GM12875 (cell line): ENCODE results near the gene LRRC25.
A peak's percentile ranks its signal among the peaks of the same experiment; 100 is the strongest.
"Not testable (repeated sequence)": the region's sequence is repeated elsewhere in the genome, so short reads cannot be mapped to it uniquely, and the experiment has no call there.

Experiments
- H3K4me3 ChIP-seq: one replicate; pipeline ENCODE4 v1.5.1; 2011; ENCODE audit warnings: low read depth, low read length, control low read depth
- TF ChIP-seq, protein P1 (sequence below): IDR thresholded peaks from 2 replicates; pipeline ENCODE4 v1.5.1; 2011; ENCODE audit warnings: low read depth, mild to moderate bottlenecking, control low read depth, inconsistent platforms, low read length, moderate library complexity, borderline replicate concordance; ENCODE audit not compliant: insufficient read depth

LRRC25 gene

DNA sequence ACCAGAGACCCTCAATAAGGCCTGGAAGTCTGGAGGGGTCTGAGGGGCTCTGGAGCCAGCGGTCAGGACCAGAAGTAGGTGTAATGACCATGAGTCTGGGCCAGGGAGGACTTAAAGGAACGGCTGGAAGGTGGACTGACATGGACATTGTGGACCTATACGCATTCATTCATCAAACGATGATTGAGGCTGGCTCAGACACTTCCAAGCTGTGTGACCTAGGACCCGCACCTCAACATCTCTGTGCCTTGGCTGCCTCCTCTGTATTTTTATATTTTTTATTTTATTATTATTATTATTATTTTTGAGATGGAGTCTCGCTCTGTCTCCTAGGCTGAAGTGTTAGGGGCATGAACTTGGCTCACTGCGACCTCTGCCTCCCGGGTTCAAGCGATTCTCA, 9.3 kb upstream of the LRRC25 start:
- H3K4me3 ChIP-seq, result no peak overlapping the region
- TF ChIP-seq, protein P1, sequence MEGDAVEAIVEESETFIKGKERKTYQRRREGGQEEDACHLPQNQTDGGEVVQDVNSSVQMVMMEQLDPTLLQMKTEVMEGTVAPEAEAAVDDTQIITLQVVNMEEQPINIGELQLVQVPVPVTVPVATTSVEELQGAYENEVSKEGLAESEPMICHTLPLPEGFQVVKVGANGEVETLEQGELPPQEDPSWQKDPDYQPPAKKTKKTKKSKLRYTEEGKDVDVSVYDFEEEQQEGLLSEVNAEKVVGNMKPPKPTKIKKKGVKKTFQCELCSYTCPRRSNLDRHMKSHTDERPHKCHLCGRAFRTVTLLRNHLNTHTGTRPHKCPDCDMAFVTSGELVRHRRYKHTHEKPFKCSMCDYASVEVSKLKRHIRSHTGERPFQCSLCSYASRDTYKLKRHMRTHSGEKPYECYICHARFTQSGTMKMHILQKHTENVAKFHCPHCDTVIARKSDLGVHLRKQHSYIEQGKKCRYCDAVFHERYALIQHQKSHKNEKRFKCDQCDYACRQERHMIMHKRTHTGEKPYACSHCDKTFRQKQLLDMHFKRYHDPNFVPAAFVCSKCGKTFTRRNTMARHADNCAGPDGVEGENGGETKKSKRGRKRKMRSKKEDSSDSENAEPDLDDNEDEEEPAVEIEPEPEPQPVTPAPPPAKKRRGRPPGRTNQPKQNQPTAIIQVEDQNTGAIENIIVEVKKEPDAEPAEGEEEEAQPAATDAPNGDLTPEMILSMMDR, result no peak

DNA sequence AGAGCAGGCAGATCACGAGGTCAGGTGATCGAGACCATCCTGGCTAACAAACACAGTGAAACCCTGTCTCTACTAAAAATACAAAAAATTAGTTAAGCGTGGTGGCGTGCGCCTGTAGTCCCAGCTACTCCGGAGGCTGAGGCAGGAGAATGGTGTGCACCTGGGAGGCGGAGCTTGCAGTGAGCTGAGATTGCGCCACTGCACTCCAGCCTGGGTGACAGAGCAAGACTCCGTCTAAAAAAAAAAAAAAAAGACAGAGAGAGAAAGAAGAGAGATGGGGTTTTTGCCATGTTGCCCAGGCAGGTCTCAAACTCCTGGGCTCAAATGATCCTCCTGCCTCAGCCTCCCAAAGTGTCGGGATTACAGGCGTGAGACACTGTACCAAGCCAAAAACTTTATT, 8.3 kb upstream of the LRRC25 start:
- not testable (repeated sequence) for H3K4me3 ChIP-seq

DNA sequence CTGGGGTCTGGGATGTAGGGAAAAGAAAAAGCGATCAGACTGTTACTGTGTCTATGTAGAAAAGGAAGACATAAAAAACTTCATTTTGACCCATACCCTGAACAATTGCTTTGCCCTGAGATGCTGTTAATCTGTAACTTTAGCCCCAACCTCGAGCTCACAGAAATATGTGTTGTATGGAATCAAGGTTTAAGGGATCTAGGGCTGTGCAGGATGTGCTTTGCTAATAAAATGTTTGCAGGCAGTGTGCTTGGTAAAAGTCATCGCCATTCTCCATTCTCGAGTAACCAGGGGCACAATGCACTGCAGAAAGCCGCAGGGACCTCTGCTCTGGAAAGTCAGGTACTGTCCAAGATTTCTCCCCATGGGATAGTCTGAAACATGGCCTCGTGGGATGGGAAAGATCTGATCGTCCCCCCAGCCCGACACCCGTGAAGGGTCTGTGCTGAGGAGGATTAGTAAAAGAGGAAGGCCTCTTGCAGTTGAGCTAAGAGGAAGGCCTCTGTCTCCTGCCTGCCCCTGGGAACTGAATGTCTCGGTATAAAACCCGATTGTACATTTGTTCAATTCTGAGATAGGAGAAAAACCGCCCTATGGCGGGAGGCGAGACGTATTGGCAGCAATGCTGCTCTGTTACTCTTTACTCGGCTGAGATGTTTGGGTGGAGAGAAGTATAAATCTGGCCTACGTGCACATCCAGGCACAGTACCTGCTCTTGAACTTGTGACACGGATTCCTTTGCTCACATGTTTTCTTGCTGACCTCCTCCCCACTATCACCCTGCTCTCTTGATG, 5.2 kb upstream of the LRRC25 start:
- H3K4me3 ChIP-seq, result not testable (repeated sequence)

DNA sequence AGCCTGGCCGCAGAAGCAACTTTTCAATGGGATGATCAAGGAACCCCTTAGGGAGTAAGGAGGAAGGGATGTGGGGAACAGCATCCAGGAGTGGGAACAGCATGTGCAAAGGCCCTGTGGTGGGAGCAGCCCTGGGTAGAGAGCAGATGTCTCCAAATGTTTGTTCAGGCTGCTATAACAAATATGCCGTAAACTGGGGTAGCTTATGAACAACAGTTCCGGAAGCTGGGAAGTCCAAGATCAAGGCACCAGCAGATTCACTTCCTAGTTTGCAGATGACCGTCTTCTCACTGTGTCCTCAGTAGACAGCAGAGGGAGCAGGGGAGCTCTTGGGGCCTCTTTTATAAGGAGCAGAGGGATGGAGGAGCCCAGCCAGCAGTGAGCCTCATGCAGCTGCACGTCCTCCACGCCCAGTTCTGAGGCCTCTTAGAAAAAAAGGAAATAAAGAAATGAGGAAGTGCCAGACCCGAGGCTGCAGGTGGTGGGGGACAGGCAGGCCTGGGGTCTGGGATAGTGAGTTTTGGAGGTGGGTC, 4.2 kb upstream of the LRRC25 start:
- no peak overlapping the region for H3K4me3 ChIP-seq
- TF ChIP-seq, protein P1, result peak; percentile 45; the same call in 1 of the 2 replicates

DNA sequence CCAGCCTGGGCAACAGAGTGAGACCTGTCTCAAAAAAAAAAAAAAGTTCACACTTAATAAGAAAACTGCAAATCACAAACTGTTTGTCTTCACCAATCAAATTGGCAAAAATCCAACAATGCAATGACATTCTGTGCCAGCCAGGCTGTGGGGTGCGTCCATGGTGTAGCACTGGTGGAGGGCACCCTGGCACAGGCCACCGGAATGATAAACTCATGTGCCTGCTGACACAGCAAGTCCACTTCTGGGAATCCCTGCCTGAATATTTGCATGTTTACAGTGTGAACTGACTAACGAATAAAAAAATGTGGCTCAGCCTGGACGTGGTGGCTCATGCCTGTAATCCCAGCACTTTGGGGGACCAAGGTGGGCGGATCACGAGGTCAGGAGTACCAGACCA, 1.6 kb upstream of the LRRC25 start:
- no peak overlapping the region for H3K4me3 ChIP-seq
- TF ChIP-seq, protein P1, result no peak

DNA sequence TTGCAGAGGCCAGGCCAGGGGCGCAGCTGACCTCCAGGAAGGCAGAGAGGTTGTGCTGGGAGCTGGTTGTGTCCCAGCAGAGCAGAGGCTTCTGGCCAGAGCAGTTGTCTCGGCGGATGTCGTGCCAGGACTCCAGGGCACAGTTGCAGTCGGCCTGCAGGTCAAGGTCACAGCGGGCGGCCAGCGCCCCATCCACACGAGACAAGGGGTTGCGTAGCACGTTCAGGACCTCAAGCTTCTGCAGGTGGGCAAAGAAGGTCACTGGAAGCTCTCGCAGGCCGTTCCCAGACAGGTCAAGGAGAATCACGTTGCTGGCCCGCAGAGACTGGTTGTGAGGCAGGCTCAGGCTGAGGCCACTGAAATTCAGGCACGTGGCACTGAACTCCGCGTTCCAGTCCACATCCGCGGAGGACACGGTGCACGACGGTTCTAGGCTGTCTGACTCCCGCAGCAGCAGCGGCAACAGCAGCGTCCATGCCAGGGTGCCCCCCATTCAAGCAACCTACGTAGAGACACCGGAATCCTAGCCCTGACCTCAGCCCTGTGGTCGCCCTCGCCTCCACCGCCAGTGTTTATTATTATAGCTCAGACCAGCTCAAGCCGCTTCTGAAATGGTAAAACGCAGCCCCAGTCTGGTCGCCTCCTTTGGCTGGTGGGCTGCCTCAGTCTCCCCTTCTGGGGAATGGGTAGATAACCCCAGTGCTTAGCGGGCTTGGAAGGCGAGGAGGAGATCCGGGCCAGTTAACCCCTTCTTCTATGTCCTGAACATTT, 766 bp downstream of the LRRC25 start:
- H3K4me3 ChIP-seq, result peak overlapping the region; percentile 49
- TF ChIP-seq, protein P1, result no peak

DNA sequence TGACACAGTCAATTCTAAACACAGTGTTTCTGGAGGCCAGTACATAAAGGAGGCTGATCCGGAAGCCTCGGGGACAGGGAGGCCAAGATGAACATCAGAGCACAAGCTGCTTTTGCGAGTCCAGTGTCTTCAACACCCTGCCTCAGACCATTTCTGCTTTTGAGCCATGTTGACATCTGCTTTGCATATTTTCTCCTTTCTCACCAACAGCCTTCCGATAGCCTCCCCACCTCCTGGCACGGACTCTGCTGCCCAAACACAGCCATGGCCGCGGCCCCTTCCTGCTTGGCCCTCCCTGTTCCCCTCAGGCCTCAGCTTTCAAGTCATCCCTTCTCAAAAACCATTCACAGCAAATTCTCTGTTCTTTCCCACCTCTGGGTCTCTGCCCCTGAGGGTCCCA, 3.6 kb downstream of the LRRC25 start:
- TF ChIP-seq, protein P1, result no peak
- no peak overlapping the region for H3K4me3 ChIP-seq

DNA sequence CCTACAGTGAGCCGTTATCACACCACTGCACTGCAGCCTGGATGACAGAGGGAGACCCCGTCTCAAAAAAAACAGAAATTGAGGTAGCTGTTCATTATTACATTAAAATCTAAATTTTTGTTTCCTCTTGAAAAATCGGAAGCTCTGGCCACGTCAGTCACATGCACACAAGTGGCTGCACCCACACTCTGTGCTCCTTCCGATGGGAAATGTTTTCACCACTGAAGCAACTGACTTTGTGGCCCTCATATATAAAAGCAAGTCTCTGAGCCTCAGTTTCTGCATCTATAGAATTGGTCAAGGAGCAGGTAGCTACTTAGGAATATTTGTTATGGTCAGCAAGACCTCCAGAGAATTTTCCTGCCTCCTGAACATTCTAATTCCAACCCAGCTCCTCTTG, 4.5 kb downstream of the LRRC25 start:
- H3K4me3 ChIP-seq, result no peak overlapping the region
- TF ChIP-seq, protein P1, result no peak
